ENCODE results near the gene PCDHGA1.
"Not testable (repeated sequence)": the region's sequence is repeated elsewhere in the genome, so short reads cannot be mapped to it uniquely, and the experiment has no call there.

Gene PCDHGA1

GRCh38 chr5:141382469-141383294, 52.4 kb downstream of the PCDHGA1 start, which contains the start of gene PCDHGA7:
TSS of gene PCDHGA7 (plus strand) at chr5:141382742. CDS start at chr5:141382900, 158 bp downstream.
- Histone ChIP-seq H3K4me3 (ENCODE audit: low read length) (no peak within 1 kb of the TSS), H3K27ac (ENCODE audit: low read length) (no peak within 1 kb of the TSS), H4K20me1 (ENCODE audit: insufficient read depth, low read length) (no peaks in the 10 kb centered on the region), H3K36me3 (replicated peaks; ENCODE audit: low read depth, low read length) (no peaks in the 10 kb centered on the region), H3K4me2 (ENCODE audit: low read length) (no peak within 1 kb of the TSS), H3K9ac (ENCODE audit: low read length) (no peak within 1 kb of the TSS), H2AFZ (ENCODE audit: low read depth, low read length) (no peak within 1 kb of the TSS), H3K9me3 (ENCODE audit: insufficient read depth, low read length) (no peaks in the 10 kb centered on the region), H3K27me3 (ENCODE audit: low read depth, low read length) (no peaks in the 10 kb centered on the region), H3K79me2 (ENCODE audit: low read length) (no peaks in the 10 kb centered on the region), H3K4me1 (ENCODE audit: low read length) (no peaks in the 10 kb centered on the region)
- TF ChIP-seq EZH2phosphoT487 (IDR thresholded peaks at IDR 0.05; ENCODE audit: low read depth) = no peak
- TF ChIP-seq CTCF (IDR thresholded peaks at IDR 0.05; ENCODE audit: low read depth, low read length) = no peak

- Histone ChIP-seq H3K79me2 (ENCODE audit: low read length) (no peaks in the 10 kb centered on the region), H3K4me3 (ENCODE audit: low read length) (no peak overlapping the region), H3K27me3 (ENCODE audit: low read depth, low read length) (no peaks in the 10 kb centered on the region), H3K9ac (ENCODE audit: low read length) (no peak overlapping the region), H2AFZ (ENCODE audit: low read depth, low read length) (no peak overlapping the region), H3K4me2 (ENCODE audit: low read length) (no peak overlapping the region), H3K9me3 (ENCODE audit: insufficient read depth, low read length) (no peaks in the 10 kb centered on the region), H4K20me1 (ENCODE audit: insufficient read depth, low read length) (no peaks in the 10 kb centered on the region), H3K4me1 (ENCODE audit: low read length) (no peaks in the 10 kb centered on the region), H3K36me3 (replicated peaks; ENCODE audit: low read depth, low read length) (no peaks in the 10 kb centered on the region), H3K27ac (ENCODE audit: low read length) (no peak overlapping the region)
- TF ChIP-seq EZH2phosphoT487 (IDR thresholded peaks at IDR 0.05; ENCODE audit: low read depth) (no peak), CTCF (IDR thresholded peaks at IDR 0.05; ENCODE audit: low read depth, low read length) (no peak)
Measured at GRCh38 chr5:141383345-141383744, 53.0 kb downstream of the PCDHGA1 start.

GRCh38 chr5:141384471-141385267, 54.4 kb downstream of the PCDHGA1 start:
- no peaks in the 10 kb centered on the region for H3K4me1 ChIP-seq (ENCODE audit: low read length)
- no peak overlapping the region for H3K27ac ChIP-seq (ENCODE audit: low read length)
- H2AFZ ChIP-seq (ENCODE audit: low read depth, low read length) = no peak overlapping the region
- no peak overlapping the region for H3K4me3 ChIP-seq (ENCODE audit: low read length)
- no peaks in the 10 kb centered on the region for H3K36me3 ChIP-seq (replicated peaks; ENCODE audit: low read depth, low read length)
- no peaks in the 10 kb centered on the region for H3K27me3 ChIP-seq (ENCODE audit: low read depth, low read length)
- no peak overlapping the region for H3K4me2 ChIP-seq (ENCODE audit: low read length)
- no peak overlapping the region for H3K9ac ChIP-seq (ENCODE audit: low read length)
- no peaks in the 10 kb centered on the region for H3K79me2 ChIP-seq (ENCODE audit: low read length)
- no peaks in the 10 kb centered on the region for H3K9me3 ChIP-seq (ENCODE audit: insufficient read depth, low read length)
- H4K20me1 ChIP-seq (ENCODE audit: insufficient read depth, low read length) = no peaks in the 10 kb centered on the region
- TF ChIP-seq CTCF (IDR thresholded peaks at IDR 0.05; ENCODE audit: low read depth, low read length) (no peak), EZH2phosphoT487 (IDR thresholded peaks at IDR 0.05; ENCODE audit: low read depth) (no peak)

- not testable (repeated sequence) for H2AFZ ChIP-seq (ENCODE audit: low read depth, low read length); H3K79me2 ChIP-seq (ENCODE audit: low read length); H3K4me3 ChIP-seq (ENCODE audit: low read length); H3K4me1 ChIP-seq (ENCODE audit: low read length); H3K27ac ChIP-seq (ENCODE audit: low read length); H4K20me1 ChIP-seq (ENCODE audit: insufficient read depth, low read length); H3K9me3 ChIP-seq (ENCODE audit: insufficient read depth, low read length); H3K27me3 ChIP-seq (ENCODE audit: low read depth, low read length); H3K36me3 ChIP-seq (replicated peaks; ENCODE audit: low read depth, low read length); H3K4me2 ChIP-seq (ENCODE audit: low read length); H3K9ac ChIP-seq (ENCODE audit: low read length)
Measured at GRCh38 chr5:141387557-141388311, 57.4 kb downstream of the PCDHGA1 start, which contains the start of gene PCDHGB4. TSS of gene PCDHGB4 (plus strand) at chr5:141387698. CDS start at chr5:141387885, 187 bp downstream.
